HG03575 (cell line): ENCODE results near the gene CDC42EP2.
"Not testable (repeated sequence)": the region's sequence is repeated elsewhere in the genome, so short reads cannot be mapped to it uniquely, and the experiment has no call there.

ENCODE experiments used
- ATAC-seq: cut with Tn5 transposase; IDR thresholded peaks from one replicate; pipeline ENCODE4 v1.9.1; 2021; ENCODE audit not compliant: unreplicated experiment, insufficient number of reproducible peaks, low FRiP score; ENCODE audit errors: extremely low read depth

CDC42EP2 gene

GRCh38 chr11:65315204-65315865 is 669 bp downstream of the CDC42EP2 start:
- no peak for ATAC-seq

- ATAC-seq = no peak
Observed at GRCh38 chr11:65315866-65316226, 1.2 kb downstream of the CDC42EP2 start.

GRCh38 chr11:65316227-65317024 is 1.8 kb downstream of the CDC42EP2 start:
- ATAC-seq = no peak

- ATAC-seq = no peak
Observed at GRCh38 chr11:65317025-65317786, 2.5 kb downstream of the CDC42EP2 start.

- no peak for ATAC-seq
Observed at GRCh38 chr11:65320386-65321075, 5.9 kb downstream of the CDC42EP2 start.

GRCh38 chr11:65321076-65321475 is 6.4 kb downstream of the CDC42EP2 start:
- no peak for ATAC-seq

GRCh38 chr11:65321828-65322485 is 7.3 kb downstream of the CDC42EP2 start:
- no peak for ATAC-seq

- ATAC-seq = no peak
Observed at GRCh38 chr11:65323813-65324212, 9.1 kb downstream of the CDC42EP2 start.

GRCh38 chr11:65325435-65325834 is 10.8 kb downstream of the CDC42EP2 start:
- no peak for ATAC-seq

GRCh38 chr11:65327021-65327420 is 12.4 kb downstream of the CDC42EP2 start:
- no peak for ATAC-seq

GRCh38 chr11:65329478-65329877 is 14.8 kb downstream of the CDC42EP2 start:
- ATAC-seq = no peak

- ATAC-seq = no peak
Observed at GRCh38 chr11:65329944-65330403, 15.3 kb downstream of the CDC42EP2 start.

- no peak for ATAC-seq
Observed at GRCh38 chr11:65330544-65330943, 15.9 kb downstream of the CDC42EP2 start.

- not testable (repeated sequence) for ATAC-seq
Observed at GRCh38 chr11:65332591-65332990, 17.9 kb downstream of the CDC42EP2 start.

GRCh38 chr11:65334696-65335295 is 20.1 kb downstream of the CDC42EP2 start:
- no peak for ATAC-seq

GRCh38 chr11:65338676-65339075 is 24.0 kb downstream of the CDC42EP2 start:
- no peak for ATAC-seq

GRCh38 chr11:65340226-65340625 is 25.6 kb downstream of the CDC42EP2 start:
- ATAC-seq = no peak

GRCh38 chr11:65341856-65342255 is 27.2 kb downstream of the CDC42EP2 start:
- no peak for ATAC-seq
